Cerebellar nuclear complex (tissue), 1 donor: ENCODE measurements around the gene CD244.
"Not testable (repeated sequence)": the region's sequence is repeated elsewhere in the genome, so short reads cannot be mapped to it uniquely, and the experiment has no call there.

ENCODE experiments used
- DNase-seq, 2 experiments: peaks; one replicate each; lab custom pipeline; 2025; lab: John Stamatoyannopoulos, UW

CD244 gene

GRCh38 chr1:160862203-160863060 is at the start of gene CD244:
CD244 (minus strand) TSS chr1:160862887; CDS start chr1:160862677, 210 bp downstream.
- DNase-seq, result no peak

GRCh38 chr1:160911925-160912324 is 49.2 kb upstream of the CD244 start:
- no peak for DNase-seq

GRCh38 chr1:160911441-160911840 is 48.8 kb upstream of the CD244 start:
- no peak for DNase-seq

GRCh38 chr1:160910170-160910750 is 47.6 kb upstream of the CD244 start:
- DNase-seq, result no peak

DNA sequence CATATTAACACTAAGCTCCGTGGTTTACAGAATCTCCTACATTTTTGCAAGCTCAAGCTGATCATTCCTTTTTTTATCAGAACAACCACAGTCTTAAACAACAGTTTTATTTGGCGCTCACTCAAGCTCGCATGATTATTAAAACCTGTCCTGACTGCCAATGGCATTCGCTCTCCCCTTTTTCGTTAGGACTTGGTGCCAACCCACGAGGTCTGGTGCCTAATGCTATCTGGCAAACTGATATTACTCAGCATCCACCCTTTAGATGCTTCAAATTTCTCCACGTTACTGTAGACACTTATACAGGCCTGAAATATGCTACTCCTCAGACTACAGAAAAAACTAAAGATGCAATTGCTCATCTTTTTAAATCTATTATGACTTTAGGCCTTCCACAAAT is 45.3 kb upstream of the CD244 start:
- DNase-seq, result no peak

DNA sequence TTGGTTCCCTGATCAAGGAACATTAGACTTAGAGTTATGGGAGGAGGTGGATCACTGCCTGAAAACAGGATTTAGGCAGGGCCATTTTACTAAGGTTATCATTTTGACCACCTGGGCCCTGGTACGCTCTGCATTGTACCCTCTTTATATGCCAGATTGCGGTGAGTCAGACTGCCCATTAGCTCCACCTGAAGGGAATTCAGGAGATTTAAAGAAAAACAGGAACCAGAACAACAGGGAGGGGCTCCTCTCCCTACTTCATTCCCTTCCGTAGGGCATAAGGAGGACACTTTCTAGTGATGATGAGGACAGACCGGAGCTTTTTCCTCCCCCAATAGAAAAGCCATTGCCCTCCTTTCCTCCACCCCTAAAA is 42.9 kb upstream of the CD244 start:
- no peak for DNase-seq

DNA sequence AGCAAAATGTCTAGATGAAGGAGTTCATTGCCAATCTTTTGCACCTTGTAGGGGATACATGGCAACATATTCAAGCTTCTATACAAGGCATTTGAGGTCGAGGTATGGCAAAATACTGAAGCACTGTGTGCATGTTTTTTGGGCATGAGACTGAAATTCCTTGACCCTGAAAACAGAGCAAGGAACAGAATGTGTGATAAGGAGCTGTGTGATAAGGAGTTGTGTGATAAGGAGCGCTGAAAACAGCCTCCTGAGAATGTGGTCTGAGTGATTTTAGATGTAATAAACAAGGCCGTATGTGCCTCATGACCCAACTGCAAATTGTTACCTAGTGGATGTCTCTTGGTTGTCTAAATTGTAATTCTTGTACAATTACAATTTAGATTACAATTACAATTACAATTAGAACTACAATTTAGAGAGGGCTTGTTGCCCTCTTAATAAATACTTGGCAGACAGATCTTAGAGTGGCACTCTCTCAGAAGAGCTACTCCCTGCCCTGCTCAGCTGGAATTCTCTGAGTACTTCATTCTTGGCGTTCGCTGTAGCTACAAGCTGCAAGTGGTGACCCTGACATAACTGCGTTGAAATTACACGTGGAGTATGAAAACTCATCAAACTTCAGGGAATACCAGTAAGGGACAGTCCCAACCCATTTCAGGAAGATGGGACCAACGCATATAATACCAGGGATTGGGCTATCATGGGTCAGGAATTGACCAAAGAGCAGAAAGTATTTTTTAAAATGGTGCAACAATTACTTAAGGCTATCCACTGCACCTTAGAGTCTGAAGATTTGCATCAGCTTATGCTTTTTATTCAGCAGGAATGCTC is 42.3 kb upstream of the CD244 start:
- no peak for DNase-seq

GRCh38 chr1:160902251-160902650 is 39.6 kb upstream of the CD244 start:
- not testable (repeated sequence) for DNase-seq

DNA sequence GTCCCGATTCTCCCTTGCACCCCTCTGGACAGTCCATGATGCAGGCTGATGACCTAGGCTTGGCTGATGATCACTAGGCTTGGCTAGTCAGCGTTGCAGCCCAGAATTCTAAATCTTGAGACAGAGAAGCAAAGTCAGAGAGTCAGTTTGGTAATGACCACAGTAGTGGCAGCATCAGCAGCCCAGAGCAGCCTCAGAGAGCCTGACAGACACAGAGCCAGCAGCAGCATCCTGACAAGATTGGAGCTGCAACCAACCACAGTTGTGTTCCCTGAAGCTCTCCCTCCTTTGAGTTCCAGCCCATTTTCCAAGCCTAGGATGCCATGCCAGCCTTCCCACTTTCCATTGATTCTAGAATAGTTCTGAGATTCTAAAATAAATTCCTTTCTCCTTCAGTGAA is 39.1 kb upstream of the CD244 start:
- no peak for DNase-seq

DNA sequence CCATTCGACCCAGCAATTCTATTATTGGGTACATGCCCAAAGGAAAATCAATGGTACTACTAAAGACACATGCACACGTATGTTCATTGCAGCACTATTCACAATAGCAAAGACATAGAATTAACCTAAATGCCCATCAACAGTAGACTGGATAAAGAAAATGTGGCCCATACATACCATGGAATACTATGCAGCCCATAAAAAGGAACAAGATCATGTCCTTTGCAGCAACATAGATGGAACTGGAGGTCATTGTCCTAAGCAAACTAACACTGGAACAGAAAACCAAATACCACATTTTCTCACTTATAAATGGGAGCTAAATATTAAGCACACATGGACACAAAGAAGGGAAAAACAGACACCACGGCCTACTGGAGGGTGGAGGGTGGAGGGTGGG is 38.0 kb upstream of the CD244 start:
- DNase-seq, result not testable (repeated sequence)

DNA sequence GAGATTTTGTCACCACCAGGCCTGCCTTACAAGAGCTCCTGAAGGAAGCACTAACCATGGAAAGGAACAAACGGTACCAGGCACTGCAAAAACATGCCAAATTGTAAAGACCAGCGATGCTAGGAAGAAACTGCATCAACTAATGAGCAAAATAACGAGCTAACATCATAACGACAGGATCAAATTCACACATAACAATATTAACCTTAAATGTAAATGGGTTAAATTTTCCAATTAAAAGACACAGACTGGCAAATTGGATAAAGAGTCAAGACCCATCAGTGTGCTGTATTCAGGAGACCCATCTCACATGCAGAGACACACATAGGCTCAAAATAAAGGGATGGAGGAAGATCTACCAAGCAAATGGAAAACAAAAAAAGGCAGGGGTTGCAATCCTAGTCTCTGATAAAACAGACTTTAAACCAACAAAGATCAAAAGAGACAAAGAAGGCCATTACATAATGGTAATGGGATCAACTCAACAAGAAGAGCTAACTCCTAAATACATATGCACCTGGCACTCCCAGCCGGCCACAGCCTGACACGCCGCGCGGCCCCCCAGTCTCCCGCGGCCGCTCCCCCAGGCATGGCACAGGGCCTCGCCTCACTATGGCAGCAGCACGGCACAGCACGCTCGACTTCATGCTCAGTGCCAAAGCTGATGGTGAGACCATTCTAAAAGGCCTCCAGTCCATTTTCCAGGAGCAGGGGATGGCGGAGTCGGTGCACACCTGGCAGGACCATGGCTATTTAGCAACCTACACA is 31.9 kb upstream of the CD244 start:
- not testable (repeated sequence) for DNase-seq

GRCh38 chr1:160891474-160891873 is 28.8 kb upstream of the CD244 start:
- DNase-seq, result no peak

GRCh38 chr1:160888926-160889325 is 26.2 kb upstream of the CD244 start:
- DNase-seq, result no peak

DNA sequence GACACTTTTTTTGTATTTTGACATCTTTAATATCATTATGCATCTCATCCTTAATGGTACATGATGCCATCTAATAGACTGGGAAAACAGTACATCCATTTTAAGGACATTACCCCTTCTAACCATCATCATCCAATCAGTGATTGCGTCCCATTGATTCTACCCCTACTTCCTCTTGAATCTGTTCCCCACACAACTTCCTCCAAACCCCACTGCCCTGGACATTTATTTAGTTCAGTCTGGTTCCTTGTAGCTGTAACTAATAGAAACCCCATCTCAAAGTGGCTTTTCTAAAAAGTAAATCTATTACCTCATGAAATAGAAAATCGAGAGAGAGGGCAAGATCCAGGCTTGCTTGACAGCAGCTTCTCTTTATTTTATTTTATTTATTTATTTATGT is 24.4 kb upstream of the CD244 start:
- DNase-seq, result no peak

GRCh38 chr1:160885042-160885441 is 22.4 kb upstream of the CD244 start, which contains the start of gene ITLN1:
ITLN1 (minus strand) TSS chr1:160885180; CDS start chr1:160884877, 303 bp downstream.
- DNase-seq, result no peak

DNA sequence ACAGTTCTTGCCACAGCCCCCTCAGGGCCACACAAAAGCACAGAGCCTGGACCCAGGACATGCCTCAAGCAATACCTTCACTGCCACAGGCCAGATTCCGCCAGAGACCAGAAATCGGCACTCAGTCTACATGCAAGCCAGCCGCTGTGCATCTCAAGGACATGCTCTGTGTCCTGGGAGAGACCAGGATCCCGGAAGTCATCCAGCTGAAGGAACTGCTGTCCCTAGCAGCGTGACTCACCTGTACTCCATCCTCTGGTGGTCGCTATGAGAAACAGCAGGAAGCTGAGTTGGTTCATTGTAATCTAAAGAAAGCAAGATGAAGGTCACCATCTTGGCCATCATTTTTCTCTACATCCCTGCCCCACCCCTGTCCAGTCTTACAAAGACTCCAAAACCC is 21.9 kb upstream of the CD244 start:
- DNase-seq, result no peak

GRCh38 chr1:160883581-160884513 is 21.2 kb upstream of the CD244 start:
- DNase-seq, result no peak

DNA sequence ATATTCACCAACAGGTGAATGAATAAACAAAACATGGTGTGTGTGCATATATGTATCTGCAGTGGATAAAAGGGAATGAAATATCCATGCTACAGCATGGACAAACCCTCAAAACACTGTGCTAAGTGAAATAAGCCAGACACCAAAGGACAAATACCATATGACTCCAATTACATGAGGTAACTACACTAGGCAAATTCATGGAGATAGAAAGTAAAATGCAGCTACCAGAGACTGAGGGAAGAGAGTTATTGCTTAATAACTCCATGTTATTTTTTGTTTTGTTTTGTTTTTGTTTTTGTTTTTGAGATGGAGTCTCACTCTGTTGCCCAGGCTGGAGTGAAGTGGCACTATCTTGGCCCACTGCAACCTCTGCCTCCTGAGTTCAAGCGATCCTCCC is 19.9 kb upstream of the CD244 start:
- DNase-seq, result no peak

GRCh38 chr1:160881264-160881663 is 18.6 kb upstream of the CD244 start:
- not testable (repeated sequence) for DNase-seq

- DNase-seq, result no peak
Measured at GRCh38 chr1:160880216-160880615, 17.5 kb upstream of the CD244 start.

- no peak for DNase-seq
Measured at GRCh38 chr1:160879056-160879455, 16.4 kb upstream of the CD244 start.
